Measurements from ENCODE around the gene WDR90.

The WDR90 gene

DNA sequence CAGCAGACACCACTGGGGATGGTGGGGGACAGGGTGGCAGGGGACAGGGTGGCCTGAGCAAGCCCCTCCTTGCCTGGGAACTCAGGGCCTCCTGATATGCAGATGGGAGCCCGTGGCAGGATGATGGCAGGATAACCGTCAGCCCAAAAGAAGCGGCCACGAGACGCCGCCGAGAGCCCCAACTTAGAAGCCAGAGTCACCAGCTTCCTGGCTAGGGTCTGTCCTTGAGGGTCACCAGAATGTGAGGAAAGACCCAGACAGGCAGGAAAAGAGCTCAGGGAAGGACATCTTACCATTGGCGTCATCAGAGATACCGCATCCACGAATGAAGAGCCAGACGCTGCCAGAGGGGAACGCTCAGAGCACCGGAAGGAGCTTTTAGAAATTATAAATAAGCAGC lies 39.8 kb upstream of the WDR90 start:
- Histone ChIP-seq H2AK5ac (ENCODE audit: low read length) (no peak overlapping the region), H2BK5ac (ENCODE audit: low read length) (no peak overlapping the region), H3K79me2 (ENCODE audit: control insufficient read depth, insufficient read depth, low read length) (peaks cover 2% of the 10 kb centered on the region), H3K18ac (ENCODE audit: low read length) (no peak overlapping the region), H3K4me3 (ENCODE audit: low read length) (no peak overlapping the region), H2BK120ac (ENCODE audit: low read depth, low read length) (no peak overlapping the region), H3K79me1 (ENCODE audit: low read length) (peaks cover 3% of the 10 kb centered on the region), H3K4ac (ENCODE audit: low read depth, low read length) (no peak overlapping the region), H3K56ac (ENCODE audit: low read length) (no peak overlapping the region), H3K23ac (ENCODE audit: low read length) (no peak overlapping the region), H3K4me2 (ENCODE audit: low read length) (no peak overlapping the region), H3K4me1 (ENCODE audit: control insufficient read depth, low read depth, low read length) (peaks cover 2% of the 10 kb centered on the region), H3K27ac (ENCODE audit: low read depth, low read length) (no peak overlapping the region), H3K9ac (ENCODE audit: low read length) (no peak overlapping the region), H4K8ac (ENCODE audit: low read depth, low read length) (no peak overlapping the region), H2BK15ac (replicated peaks; ENCODE audit: low read depth) (no peak overlapping the region), H3K27me3 (ENCODE audit: insufficient read depth, low read length, poor library complexity) (no peaks in the 10 kb centered on the region), H3K36me3 (ENCODE audit: control insufficient read depth, insufficient read depth, low read length) (no peaks in the 10 kb centered on the region), H4K5ac (ENCODE audit: low read length) (no peak overlapping the region)
- DNase-seq = no peak
- WGBS (ENCODE audit: extremely low coverage, insufficient coverage, low lambda C conversion rate) = no CpG with 5 or more reads among the region's 13 CpGs

DNA sequence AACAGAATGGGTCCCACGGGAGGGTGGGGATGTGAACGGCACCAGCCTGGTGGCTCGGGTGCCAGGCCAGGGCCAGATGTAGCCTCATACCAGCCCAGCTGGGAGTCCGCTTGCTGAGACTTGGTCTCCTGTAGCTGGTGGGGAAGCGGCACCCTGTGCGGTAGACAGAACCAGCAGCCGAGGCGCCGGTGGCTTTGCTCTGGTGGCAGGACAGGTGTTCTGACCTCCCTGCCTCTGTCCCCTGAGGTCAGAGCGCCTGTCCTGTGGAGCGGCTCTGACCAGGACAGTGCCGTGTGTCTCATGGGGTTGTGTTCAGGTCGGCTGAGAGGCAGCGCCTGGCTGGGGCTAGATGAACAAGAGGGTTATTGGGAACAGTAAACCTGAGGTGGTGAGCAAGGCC lies 39.2 kb upstream of the WDR90 start:
- H3K4me1 ChIP-seq (ENCODE audit: control insufficient read depth, low read depth, low read length) = peaks cover 2% of the 10 kb centered on the region
- H3K79me1 ChIP-seq (ENCODE audit: low read length) = peaks cover 3% of the 10 kb centered on the region
- no peak overlapping the region for H2BK120ac ChIP-seq (ENCODE audit: low read depth, low read length)
- H3K36me3 ChIP-seq (ENCODE audit: control insufficient read depth, insufficient read depth, low read length) = no peaks in the 10 kb centered on the region
- no peak overlapping the region for H3K4ac ChIP-seq (ENCODE audit: low read depth, low read length)
- H2BK15ac ChIP-seq (replicated peaks; ENCODE audit: low read depth) = no peak overlapping the region
- no peak overlapping the region for H3K9ac ChIP-seq (ENCODE audit: low read length)
- no peak overlapping the region for H4K5ac ChIP-seq (ENCODE audit: low read length)
- no peaks in the 10 kb centered on the region for H3K27me3 ChIP-seq (ENCODE audit: insufficient read depth, low read length, poor library complexity)
- no peak overlapping the region for H2AK5ac ChIP-seq (ENCODE audit: low read length)
- H3K27ac ChIP-seq (ENCODE audit: low read depth, low read length) = no peak overlapping the region
- H3K18ac ChIP-seq (ENCODE audit: low read length) = no peak overlapping the region
- H3K79me2 ChIP-seq (ENCODE audit: control insufficient read depth, insufficient read depth, low read length) = peaks cover 2% of the 10 kb centered on the region
- no peak for DNase-seq
- no peak overlapping the region for H3K56ac ChIP-seq (ENCODE audit: low read length)
- no peak overlapping the region for H3K23ac ChIP-seq (ENCODE audit: low read length)
- no peak overlapping the region for H3K4me3 ChIP-seq (ENCODE audit: low read length)
- H2BK5ac ChIP-seq (ENCODE audit: low read length) = no peak overlapping the region
- H3K4me2 ChIP-seq (ENCODE audit: low read length) = no peak overlapping the region
- no CpG with 5 or more reads among the region's 14 CpGs for WGBS (ENCODE audit: extremely low coverage, insufficient coverage, low lambda C conversion rate)
- no peak overlapping the region for H4K8ac ChIP-seq (ENCODE audit: low read depth, low read length)

DNA sequence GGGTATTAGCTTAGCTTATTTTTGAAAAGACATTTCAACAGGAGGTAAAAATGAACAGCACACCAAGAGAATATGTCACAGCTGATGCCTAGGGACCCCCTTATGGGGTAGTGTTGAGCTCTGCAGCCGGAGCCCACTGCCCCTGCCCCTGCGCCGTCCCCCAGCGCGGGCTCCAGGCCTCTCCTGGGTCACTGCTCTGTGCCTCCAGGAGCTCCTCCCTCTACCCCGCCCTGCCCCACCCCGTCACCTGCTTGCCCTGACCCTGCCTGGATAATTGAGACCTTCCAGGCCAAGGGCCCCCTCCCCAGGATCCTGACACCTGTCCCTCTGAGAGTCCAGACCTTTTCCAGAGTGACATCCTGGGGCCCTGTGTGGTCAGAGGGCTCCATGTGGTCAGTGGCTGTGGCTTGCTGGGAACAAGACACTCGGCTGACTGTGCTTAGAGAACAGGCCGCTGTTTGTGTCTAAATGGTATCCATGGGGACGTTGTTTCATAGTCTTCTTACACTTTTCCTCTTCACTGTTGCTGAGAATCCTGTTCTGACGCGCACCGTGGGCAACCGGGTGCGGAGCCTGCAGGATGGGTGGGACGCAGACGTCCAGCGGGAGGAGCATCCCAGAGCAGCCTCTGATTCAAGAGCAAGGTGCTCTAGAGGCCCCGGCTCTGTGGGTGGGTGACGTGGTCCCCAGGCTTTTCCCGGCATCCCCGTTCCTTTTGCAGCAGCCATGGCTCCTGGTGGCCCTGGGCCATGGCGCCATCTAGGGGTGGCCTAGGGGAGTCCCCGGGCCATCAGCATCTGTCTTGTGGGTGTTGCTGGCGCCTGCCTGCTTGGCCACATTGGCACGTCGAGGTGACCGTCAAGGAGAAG lies 38.4 kb upstream of the WDR90 start:
- H2BK120ac ChIP-seq (ENCODE audit: low read depth, low read length) = no peak overlapping the region
- DNase-seq = peak; percentile 77
- H2BK5ac ChIP-seq (ENCODE audit: low read length) = no peak overlapping the region
- H3K56ac ChIP-seq (ENCODE audit: low read length) = no peak overlapping the region
- no CpG with 5 or more reads among the region's 28 CpGs for WGBS (ENCODE audit: extremely low coverage, insufficient coverage, low lambda C conversion rate)
- H3K27ac ChIP-seq (ENCODE audit: low read depth, low read length) = no peak overlapping the region
- no peak overlapping the region for H3K4me2 ChIP-seq (ENCODE audit: low read length)
- no peak overlapping the region for H3K18ac ChIP-seq (ENCODE audit: low read length)
- peaks cover 2% of the 10 kb centered on the region for H3K79me1 ChIP-seq (ENCODE audit: low read length)
- H3K4me3 ChIP-seq (ENCODE audit: low read length) = no peak overlapping the region
- H2BK15ac ChIP-seq (replicated peaks; ENCODE audit: low read depth) = no peak overlapping the region
- no peaks in the 10 kb centered on the region for H3K27me3 ChIP-seq (ENCODE audit: insufficient read depth, low read length, poor library complexity)
- H3K23ac ChIP-seq (ENCODE audit: low read length) = no peak overlapping the region
- H3K4ac ChIP-seq (ENCODE audit: low read depth, low read length) = no peak overlapping the region
- no peaks in the 10 kb centered on the region for H3K79me2 ChIP-seq (ENCODE audit: control insufficient read depth, insufficient read depth, low read length)
- H3K4me1 ChIP-seq (ENCODE audit: control insufficient read depth, low read depth, low read length) = peaks cover 2% of the 10 kb centered on the region
- H4K8ac ChIP-seq (ENCODE audit: low read depth, low read length) = no peak overlapping the region
- no peaks in the 10 kb centered on the region for H3K36me3 ChIP-seq (ENCODE audit: control insufficient read depth, insufficient read depth, low read length)
- no peak overlapping the region for H4K5ac ChIP-seq (ENCODE audit: low read length)
- H2AK5ac ChIP-seq (ENCODE audit: low read length) = no peak overlapping the region
- no peak overlapping the region for H3K9ac ChIP-seq (ENCODE audit: low read length)

DNA sequence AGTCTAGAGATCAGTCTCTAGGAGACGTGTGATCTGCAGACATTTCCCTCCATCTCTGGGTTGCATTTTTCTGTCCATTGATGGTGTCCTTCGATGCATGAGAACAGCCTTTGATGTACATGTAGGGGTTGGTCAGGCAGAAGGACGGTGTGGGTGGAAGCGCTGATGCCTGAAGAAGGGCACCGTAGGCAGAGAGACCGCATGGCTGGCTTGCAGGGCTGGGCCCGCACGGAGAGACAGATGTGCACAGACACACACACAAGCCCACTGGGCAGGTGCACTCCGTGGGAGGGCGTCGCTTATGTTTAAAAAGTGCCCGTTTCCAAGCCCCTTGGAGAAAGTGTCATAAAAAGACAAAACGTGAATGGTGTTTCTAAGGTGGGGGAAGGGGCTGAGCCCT lies 34.0 kb upstream of the WDR90 start:
- Histone ChIP-seq H3K27ac (ENCODE audit: low read depth, low read length) (no peak overlapping the region), H3K36me3 (ENCODE audit: control insufficient read depth, insufficient read depth, low read length) (no peaks in the 10 kb centered on the region), H3K79me2 (ENCODE audit: control insufficient read depth, insufficient read depth, low read length) (no peaks in the 10 kb centered on the region), H3K4me2 (ENCODE audit: low read length) (no peak overlapping the region), H3K4me1 (ENCODE audit: control insufficient read depth, low read depth, low read length) (no peaks in the 10 kb centered on the region), H3K79me1 (ENCODE audit: low read length) (peaks cover 2% of the 10 kb centered on the region), H3K27me3 (ENCODE audit: insufficient read depth, low read length, poor library complexity) (no peaks in the 10 kb centered on the region), H2BK120ac (ENCODE audit: low read depth, low read length) (no peak overlapping the region), H3K56ac (ENCODE audit: low read length) (no peak overlapping the region), H3K4ac (ENCODE audit: low read depth, low read length) (no peak overlapping the region), H3K4me3 (ENCODE audit: low read length) (no peak overlapping the region), H3K18ac (ENCODE audit: low read length) (no peak overlapping the region), H4K5ac (ENCODE audit: low read length) (no peak overlapping the region), H2BK5ac (ENCODE audit: low read length) (no peak overlapping the region), H2AK5ac (ENCODE audit: low read length) (no peak overlapping the region), H4K8ac (ENCODE audit: low read depth, low read length) (no peak overlapping the region), H3K23ac (ENCODE audit: low read length) (no peak overlapping the region), H3K9ac (ENCODE audit: low read length) (no peak overlapping the region), H2BK15ac (replicated peaks; ENCODE audit: low read depth) (no peak overlapping the region)
- WGBS (ENCODE audit: extremely low coverage, insufficient coverage, low lambda C conversion rate) = no CpG with 5 or more reads among the region's 13 CpGs
- no peak for DNase-seq

DNA sequence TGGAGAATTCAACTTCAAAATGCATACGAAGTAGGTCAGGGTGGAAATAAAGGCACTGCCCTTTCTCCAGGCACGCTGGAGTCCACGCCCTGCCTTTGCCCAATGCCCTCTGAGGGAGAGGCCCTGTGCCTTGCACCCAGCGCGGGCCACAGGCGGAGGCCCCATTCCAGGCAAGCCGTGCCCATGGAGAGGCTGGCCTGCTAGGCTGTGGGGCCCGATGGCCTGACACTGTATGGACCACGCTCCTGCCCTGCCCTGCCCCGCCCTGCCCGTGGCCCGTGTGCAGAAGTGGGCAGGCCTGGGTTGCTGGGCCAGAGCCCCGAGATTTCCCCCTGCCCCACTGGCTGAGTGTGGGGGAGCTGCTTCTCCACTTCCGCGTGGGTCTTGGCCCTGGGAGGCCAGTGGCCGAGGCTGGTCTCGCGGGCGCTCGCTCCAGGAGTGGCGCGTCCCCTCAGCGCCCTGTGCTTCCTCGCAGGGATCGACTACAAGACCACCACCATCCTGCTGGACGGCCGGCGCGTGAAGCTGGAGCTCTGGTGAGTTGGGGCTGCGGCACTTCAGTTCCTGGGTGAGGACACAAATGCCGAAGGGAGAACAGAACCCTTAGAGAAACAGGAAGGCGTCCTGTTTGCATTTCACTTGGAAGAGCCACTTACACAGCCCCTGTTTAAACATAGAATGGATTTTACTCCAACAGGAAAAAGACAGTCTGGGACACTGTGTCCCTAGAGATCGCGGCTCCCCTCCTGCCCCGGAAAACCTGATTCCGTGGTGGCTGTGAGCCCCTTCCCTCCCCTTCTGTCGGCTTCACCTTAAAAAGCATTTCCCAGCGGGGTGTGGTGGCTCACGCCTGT lies 32.2 kb upstream of the WDR90 start:
- Histone ChIP-seq H3K9ac (ENCODE audit: low read length) (no peak overlapping the region), H3K4me3 (ENCODE audit: low read length) (no peak overlapping the region), H3K23ac (ENCODE audit: low read length) (no peak overlapping the region), H4K8ac (ENCODE audit: low read depth, low read length) (no peak overlapping the region), H3K18ac (ENCODE audit: low read length) (no peak overlapping the region), H3K56ac (ENCODE audit: low read length) (no peak overlapping the region), H3K4me2 (ENCODE audit: low read length) (no peak overlapping the region), H2BK15ac (replicated peaks; ENCODE audit: low read depth) (no peak overlapping the region), H2AK5ac (ENCODE audit: low read length) (no peak overlapping the region), H3K36me3 (ENCODE audit: control insufficient read depth, insufficient read depth, low read length) (no peaks in the 10 kb centered on the region), H3K79me2 (ENCODE audit: control insufficient read depth, insufficient read depth, low read length) (no peaks in the 10 kb centered on the region), H3K27me3 (ENCODE audit: insufficient read depth, low read length, poor library complexity) (no peaks in the 10 kb centered on the region), H2BK5ac (ENCODE audit: low read length) (no peak overlapping the region), H3K79me1 (ENCODE audit: low read length) (peaks cover 2% of the 10 kb centered on the region), H3K27ac (ENCODE audit: low read depth, low read length) (no peak overlapping the region), H3K4me1 (ENCODE audit: control insufficient read depth, low read depth, low read length) (no peaks in the 10 kb centered on the region), H4K5ac (ENCODE audit: low read length) (no peak overlapping the region), H3K4ac (ENCODE audit: low read depth, low read length) (no peak overlapping the region), H2BK120ac (ENCODE audit: low read depth, low read length) (no peak overlapping the region)
- no CpG with 5 or more reads among the region's 39 CpGs for WGBS (ENCODE audit: extremely low coverage, insufficient coverage, low lambda C conversion rate)
- no peak for DNase-seq

Data from mesendoderm (in vitro differentiated cells).